HG02763 (cell line): ENCODE data around the gene ZMYND15.

Experiments used
- ATAC-seq: cut with Tn5 transposase; IDR thresholded peaks from one replicate; pipeline ENCODE4 v1.9.1; 2021; ENCODE audit warnings: mild to moderate bottlenecking, moderate library complexity; ENCODE audit not compliant: unreplicated experiment

Gene ZMYND15

GRCh38 chr17:4782652-4783051 is 43.0 kb downstream of the ZMYND15 start:
- no peak for ATAC-seq

GRCh38 chr17:4785311-4786105 is 45.9 kb downstream of the ZMYND15 start:
- no peak for ATAC-seq

GRCh38 chr17:4786106-4786511 is 46.5 kb downstream of the ZMYND15 start, which contains the start of gene VMO1:
Gene VMO1, minus strand, starts transcription at chr17:4786364. Its CDS starts 12 bp downstream, at chr17:4786352.
- ATAC-seq, result no peak

- ATAC-seq, result no peak
These were observed 46.9 kb downstream of the ZMYND15 start for GRCh38 chr17:4786516-4786915.

GRCh38 chr17:4788159-4788806 is 48.6 kb downstream of the ZMYND15 start:
- ATAC-seq, result no peak

- ATAC-seq, result no peak
These were observed 49.4 kb downstream of the ZMYND15 start, which contains the start of gene GLTPD2 for GRCh38 chr17:4788807-4789700. Gene GLTPD2, plus strand, starts transcription at chr17:4788964. Its CDS starts 48 bp downstream, at chr17:4789012.

GRCh38 chr17:4789701-4789950 is 50.0 kb downstream of the ZMYND15 start:
- ATAC-seq, result no peak

- peak; percentile 86 for ATAC-seq
These were observed 50.5 kb downstream of the ZMYND15 start for GRCh38 chr17:4789951-4790704.

- ATAC-seq, result no peak
These were observed 51.1 kb downstream of the ZMYND15 start for GRCh38 chr17:4790705-4791088.

- no peak for ATAC-seq
These were observed 55.5 kb downstream of the ZMYND15 start for GRCh38 chr17:4795168-4795567.
